PC-9 (cell line): ENCODE results near the gene KLK15. TPM values are rescaled to one million over a fixed set of nuclear protein-coding genes. Genes with fewer than 3 reads are reported as not detected.

Experiments used
- BruUV-seq: library from RNA; stranded (reverse); fragments of 400-500 nt; replicated peaks from 2 replicates; lab custom pipeline; 2021; lab: Mats Ljungman, UMichigan
- CTCF ChIA-PET: fragments of 300-600 bp; sonication (Branson Sonifier 250); formaldehyde crosslinking; loops from one replicate; lab custom pipeline; 2022; ENCODE audit warnings: antibody characterized with exemption; lab: Charles Lee
- POLR2A ChIA-PET: fragments of 300-600 bp; sonication (Branson Sonifier 250); formaldehyde crosslinking; loops from one replicate; lab custom pipeline; 2022; ENCODE audit warnings: antibody characterized with exemption; ENCODE audit not compliant: unreplicated experiment; lab: Charles Lee
- DNase-seq, 2 experiments: peaks; one replicate each; pipeline versions ENCODE4 v3.0.0 to v3.0.0-alpha.2; 2015 to 2022; ENCODE audit warnings: mixed read lengths in 1 of 2
- H2AFZ ChIP-seq: fragments of 200-600 bp; sonication (generic); 2 replicates; pipeline ENCODE4 v1.8.1; 2017; ENCODE audit warnings: antibody characterized with exemption
- H3F3A ChIP-seq: fragments of 200-600 bp; sonication (generic); 2 replicates; pipeline ENCODE4 v1.8.1; 2017; ENCODE audit warnings: antibody characterized with exemption, mild to moderate bottlenecking, low read depth; ENCODE audit not compliant: insufficient read depth
- H3K27ac ChIP-seq: fragments of 200-600 bp; sonication (generic); 2 replicates; pipeline ENCODE4 v1.6.1; 2016; ENCODE audit warnings: mixed run types
- H3K27me3 ChIP-seq: fragments of 200-600 bp; sonication (generic); 2 replicates; pipeline ENCODE4 v1.6.1; 2016; ENCODE audit warnings: low read depth, mixed run types; ENCODE audit not compliant: insufficient read depth
- H3K36me3 ChIP-seq: fragments of 200-600 bp; sonication (generic); 2 replicates; pipeline ENCODE4 v1.6.1; 2016; ENCODE audit warnings: low read depth, mixed run types
- H3K4me1 ChIP-seq: fragments of 200-600 bp; sonication (generic); replicated peaks from 2 replicates; pipeline ENCODE4 v1.6.1; 2016; ENCODE audit warnings: mixed run types; ENCODE audit not compliant: insufficient read depth
- H3K4me2 ChIP-seq: fragments of 200-600 bp; sonication (generic); 2 replicates; pipeline ENCODE4 v1.6.1; 2017; ENCODE audit warnings: mixed run types
- H3K4me3 ChIP-seq: fragments of 200-600 bp; sonication (generic); 2 replicates; pipeline ENCODE4 v1.6.1; 2016; ENCODE audit warnings: mixed run types
- H3K79me2 ChIP-seq: fragments of 200-600 bp; sonication (generic); 2 replicates; pipeline ENCODE4 v1.6.1; 2017; ENCODE audit warnings: low read depth, mixed run types
- H3K9me2 ChIP-seq: fragments of 200-600 bp; sonication (generic); 2 replicates; pipeline ENCODE4 v1.8.1; 2017; ENCODE audit warnings: mild to moderate bottlenecking; ENCODE audit not compliant: insufficient read depth
- H3K9me3 ChIP-seq: fragments of 200-600 bp; sonication (generic); 2 replicates; pipeline ENCODE4 v1.8.1; 2016; ENCODE audit warnings: low read depth; ENCODE audit not compliant: insufficient read depth
- H4K20me1 ChIP-seq: fragments of 200-600 bp; sonication (generic); 2 replicates; pipeline ENCODE4 v1.8.1; 2017; ENCODE audit not compliant: insufficient read depth
- CTCF ChIP-seq: fragments of 200-600 bp; sonication (generic); conservative IDR thresholded peaks from 2 replicates; pipeline ENCODE4 v1.6.1; 2017; ENCODE audit warnings: mixed run types, antibody characterized with exemption, mild to moderate bottlenecking, moderate library complexity
- EZH2 ChIP-seq: fragments of 200-600 bp; sonication (generic); IDR thresholded peaks from 2 replicates; pipeline ENCODE4 v1.8.0; 2017; ENCODE audit warnings: antibody characterized with exemption, low read depth
- intact Hi-C: fragments of 100-400 bp; cut with micrococcal nuclease; formaldehyde crosslinking; loops from one replicate; pipeline ENCODE4 v1.10.0; 2022; ENCODE audit not compliant: unreplicated experiment
- total RNA-seq: library from RNA; stranded (reverse); gene quantifications from 2 replicates; pipeline ENCODE4 v1.2.3, GENCODE V29; 2021

The KLK15 gene
- total RNA-seq, 1 experiment from 2014 or later, result not detected

- Histone ChIP-seq H4K20me1 (peaks cover 60% of the 10 kb centered on the region), H3K27ac (no peak overlapping the region)
- TF ChIP-seq CTCF, result no peak
- no peak for TF ChIP-seq EZH2
Observed at GRCh38 chr19:50796128-50796633, 37.2 kb downstream of the KLK15 start.

GRCh38 chr19:50795664-50796073 is 37.7 kb downstream of the KLK15 start:
- Histone ChIP-seq H3K79me2 (peaks cover 12% of the 10 kb centered on the region), H3K4me2 (no peak overlapping the region), H3K4me1 (no peaks in the 10 kb centered on the region), H4K20me1 (peaks cover 55% of the 10 kb centered on the region), H3K36me3 (peaks cover 23% of the 10 kb centered on the region), H3K9me3 (no peaks in the 10 kb centered on the region), H3K27ac (no peak overlapping the region), H3F3A (peaks cover 80% of the 10 kb centered on the region), H3K9me2 (no peaks in the 10 kb centered on the region), H3K27me3 (no peaks in the 10 kb centered on the region), H3K4me3 (no peak overlapping the region), H2AFZ (no peak overlapping the region)
- ChIA-PET POLR2A (no interaction called here), CTCF (interaction anchor here (0.6 kb wide), 1 partner anchor 184 kb away, joined by 8 read pairs; no protein-coding TSS in a partner anchor)
- intact Hi-C loops, result no loop called here
- no peak for TF ChIP-seq EZH2
- DNase-seq, result no peak
- no TSS peak for BruUV-seq

More at GRCh38 chr19:50796128-50796633, 37.2 kb downstream of the KLK15 start:
- Histone ChIP-seq H3K4me1 (no peaks in the 10 kb centered on the region), H3K79me2 (peaks cover 18% of the 10 kb centered on the region), H3K4me3 (no peak overlapping the region), H3K4me2 (no peak overlapping the region), H2AFZ (no peak overlapping the region), H3F3A (peaks cover 85% of the 10 kb centered on the region), H3K9me3 (no peaks in the 10 kb centered on the region), H3K36me3 (peaks cover 28% of the 10 kb centered on the region), H3K27me3 (no peaks in the 10 kb centered on the region), H3K9me2 (no peaks in the 10 kb centered on the region)
- DNase-seq, result no peak
- ChIA-PET CTCF (interaction anchor here (0.6 kb wide), 1 partner anchor 184 kb away, joined by 8 read pairs; no protein-coding TSS in a partner anchor), POLR2A (no interaction called here)
- intact Hi-C loops, result no loop called here
- BruUV-seq, result no TSS peak

GRCh38 chr19:50794876-50795663 is 38.3 kb downstream of the KLK15 start:
- Histone ChIP-seq H3K4me3 (no peak overlapping the region), H4K20me1 (peaks cover 52% of the 10 kb centered on the region), H3K27ac (no peak overlapping the region), H3K36me3 (peaks cover 23% of the 10 kb centered on the region), H3K79me2 (peaks cover 9% of the 10 kb centered on the region), H3K27me3 (no peaks in the 10 kb centered on the region), H3F3A (peaks cover 74% of the 10 kb centered on the region), H2AFZ (no peak overlapping the region), H3K9me2 (no peaks in the 10 kb centered on the region), H3K4me1 (no peaks in the 10 kb centered on the region), H3K9me3 (no peaks in the 10 kb centered on the region), H3K4me2 (no peak overlapping the region)
- TF ChIP-seq CTCF (peak; percentile 44; the same call in 1 of the 2 replicates), EZH2 (no peak)
- no TSS peak for BruUV-seq
- POLR2A ChIA-PET, result no interaction called here
- CTCF ChIA-PET, result no interaction called here
- intact Hi-C loops, result loop anchor here (5.0 kb wide), 1 partner anchor 127 kb away; no protein-coding TSS in a partner anchor
- no peak for DNase-seq
